Ishikawa (cell line): ENCODE data around the gene RSKR.

Experiments used
- CEBPB ChIP-seq: IDR thresholded peaks from 2 replicates; pipeline ENCODE4 v1.6.1; 2012
- CREB1 ChIP-seq: IDR thresholded peaks from 2 replicates; pipeline ENCODE4 v1.6.1; 2012; ENCODE audit warnings: low read depth
- EGR1 ChIP-seq: IDR thresholded peaks from 2 replicates; pipeline ENCODE4 v1.6.1; 2012
- EP300 ChIP-seq: IDR thresholded peaks from 2 replicates; pipeline ENCODE4 v1.6.1; 2012; ENCODE audit warnings: borderline replicate concordance
- FOXM1 ChIP-seq: IDR thresholded peaks from 2 replicates; pipeline ENCODE4 v1.6.1; 2012; ENCODE audit warnings: low read depth, borderline replicate concordance
- NFIC ChIP-seq: IDR thresholded peaks from 2 replicates; pipeline ENCODE4 v1.6.1; 2012
- RAD21 ChIP-seq: IDR thresholded peaks from 2 replicates; pipeline ENCODE4 v1.6.1; 2012; ENCODE audit warnings: low read depth
- TAF1 ChIP-seq: IDR thresholded peaks from 2 replicates; pipeline ENCODE4 v1.6.1; 2012; ENCODE audit warnings: low read depth, mild to moderate bottlenecking
- TCF12 ChIP-seq: IDR thresholded peaks from 2 replicates; pipeline ENCODE4 v1.6.1; 2012; ENCODE audit warnings: low read depth
- TEAD4 ChIP-seq: IDR thresholded peaks from 2 replicates; pipeline ENCODE4 v1.6.1; 2012
- USF1 ChIP-seq: IDR thresholded peaks from 2 replicates; pipeline ENCODE4 v1.6.1; 2012
- YY1 ChIP-seq: IDR thresholded peaks from 2 replicates; pipeline ENCODE4 v1.6.1; 2012; ENCODE audit warnings: low read depth
- ZBTB7A ChIP-seq: IDR thresholded peaks from 2 replicates; pipeline ENCODE4 v1.6.1; 2012; ENCODE audit warnings: low read depth
- TF ChIP-seq, protein P1 (sequence below): IDR thresholded peaks from 2 replicates; pipeline ENCODE4 v1.6.1; 2012
- TF ChIP-seq, protein P2 (sequence below): IDR thresholded peaks from 2 replicates; pipeline ENCODE4 v1.6.1; 2012; ENCODE audit warnings: low read depth, mild to moderate bottlenecking

Gene RSKR

DNA sequence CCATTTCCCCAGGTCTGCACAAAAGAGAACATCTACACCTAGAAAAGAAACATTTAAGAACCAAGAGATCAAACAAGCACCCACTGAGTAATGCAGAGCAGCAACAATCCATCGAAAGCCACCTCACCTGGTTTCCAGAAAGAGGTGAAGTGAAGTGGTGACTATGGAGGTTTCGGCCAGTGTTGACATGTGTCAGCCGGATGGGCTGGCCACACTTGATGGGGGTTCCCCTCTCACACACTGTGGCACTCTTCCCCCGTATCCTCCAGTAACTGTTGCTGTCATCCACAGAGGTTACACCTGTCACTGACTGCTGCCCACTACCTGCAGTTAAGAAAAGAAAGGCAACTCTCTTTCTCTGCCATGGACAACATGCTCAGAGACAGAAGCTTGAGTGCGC lies 41.2 kb upstream of the RSKR start:
- TF ChIP-seq TAF1 (no peak), RAD21 (no peak), USF1 (no peak), TCF12 (no peak), EP300 (no peak), YY1 (no peak), FOXM1 (no peak), NFIC (no peak), EGR1 (no peak), CEBPB (no peak), TEAD4 (no peak)
- TF ChIP-seq, protein P1, sequence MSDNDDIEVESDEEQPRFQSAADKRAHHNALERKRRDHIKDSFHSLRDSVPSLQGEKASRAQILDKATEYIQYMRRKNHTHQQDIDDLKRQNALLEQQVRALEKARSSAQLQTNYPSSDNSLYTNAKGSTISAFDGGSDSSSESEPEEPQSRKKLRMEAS, result no peak
- TF ChIP-seq, protein P2, sequence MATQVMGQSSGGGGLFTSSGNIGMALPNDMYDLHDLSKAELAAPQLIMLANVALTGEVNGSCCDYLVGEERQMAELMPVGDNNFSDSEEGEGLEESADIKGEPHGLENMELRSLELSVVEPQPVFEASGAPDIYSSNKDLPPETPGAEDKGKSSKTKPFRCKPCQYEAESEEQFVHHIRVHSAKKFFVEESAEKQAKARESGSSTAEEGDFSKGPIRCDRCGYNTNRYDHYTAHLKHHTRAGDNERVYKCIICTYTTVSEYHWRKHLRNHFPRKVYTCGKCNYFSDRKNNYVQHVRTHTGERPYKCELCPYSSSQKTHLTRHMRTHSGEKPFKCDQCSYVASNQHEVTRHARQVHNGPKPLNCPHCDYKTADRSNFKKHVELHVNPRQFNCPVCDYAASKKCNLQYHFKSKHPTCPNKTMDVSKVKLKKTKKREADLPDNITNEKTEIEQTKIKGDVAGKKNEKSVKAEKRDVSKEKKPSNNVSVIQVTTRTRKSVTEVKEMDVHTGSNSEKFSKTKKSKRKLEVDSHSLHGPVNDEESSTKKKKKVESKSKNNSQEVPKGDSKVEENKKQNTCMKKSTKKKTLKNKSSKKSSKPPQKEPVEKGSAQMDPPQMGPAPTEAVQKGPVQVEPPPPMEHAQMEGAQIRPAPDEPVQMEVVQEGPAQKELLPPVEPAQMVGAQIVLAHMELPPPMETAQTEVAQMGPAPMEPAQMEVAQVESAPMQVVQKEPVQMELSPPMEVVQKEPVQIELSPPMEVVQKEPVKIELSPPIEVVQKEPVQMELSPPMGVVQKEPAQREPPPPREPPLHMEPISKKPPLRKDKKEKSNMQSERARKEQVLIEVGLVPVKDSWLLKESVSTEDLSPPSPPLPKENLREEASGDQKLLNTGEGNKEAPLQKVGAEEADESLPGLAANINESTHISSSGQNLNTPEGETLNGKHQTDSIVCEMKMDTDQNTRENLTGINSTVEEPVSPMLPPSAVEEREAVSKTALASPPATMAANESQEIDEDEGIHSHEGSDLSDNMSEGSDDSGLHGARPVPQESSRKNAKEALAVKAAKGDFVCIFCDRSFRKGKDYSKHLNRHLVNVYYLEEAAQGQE, result no peak

DNA sequence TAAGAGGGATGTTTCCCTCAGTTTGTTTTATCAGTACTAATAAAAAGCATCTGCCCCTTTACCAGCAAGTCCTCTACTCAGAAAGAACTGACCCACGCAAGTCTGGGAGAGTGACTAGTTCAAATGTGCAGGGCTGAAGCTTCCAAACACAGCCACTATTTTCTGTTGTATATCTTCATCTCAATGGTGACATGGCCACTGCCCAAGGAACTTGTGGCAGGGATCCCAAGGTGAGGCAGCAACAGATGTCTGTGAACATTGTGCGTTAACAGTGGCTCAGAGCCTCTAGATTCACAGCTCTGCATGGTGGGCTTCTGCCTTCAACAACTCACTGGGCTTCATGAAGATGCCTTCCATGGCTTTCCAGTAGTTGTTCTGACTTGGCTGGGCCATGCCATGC lies 34.7 kb upstream of the RSKR start:
- no peak for TF ChIP-seq TAF1
- TF ChIP-seq CEBPB, result no peak
- no peak for TF ChIP-seq RAD21
- no peak for TF ChIP-seq TEAD4
- TF ChIP-seq USF1, result no peak
- TF ChIP-seq, protein P1, result no peak

DNA sequence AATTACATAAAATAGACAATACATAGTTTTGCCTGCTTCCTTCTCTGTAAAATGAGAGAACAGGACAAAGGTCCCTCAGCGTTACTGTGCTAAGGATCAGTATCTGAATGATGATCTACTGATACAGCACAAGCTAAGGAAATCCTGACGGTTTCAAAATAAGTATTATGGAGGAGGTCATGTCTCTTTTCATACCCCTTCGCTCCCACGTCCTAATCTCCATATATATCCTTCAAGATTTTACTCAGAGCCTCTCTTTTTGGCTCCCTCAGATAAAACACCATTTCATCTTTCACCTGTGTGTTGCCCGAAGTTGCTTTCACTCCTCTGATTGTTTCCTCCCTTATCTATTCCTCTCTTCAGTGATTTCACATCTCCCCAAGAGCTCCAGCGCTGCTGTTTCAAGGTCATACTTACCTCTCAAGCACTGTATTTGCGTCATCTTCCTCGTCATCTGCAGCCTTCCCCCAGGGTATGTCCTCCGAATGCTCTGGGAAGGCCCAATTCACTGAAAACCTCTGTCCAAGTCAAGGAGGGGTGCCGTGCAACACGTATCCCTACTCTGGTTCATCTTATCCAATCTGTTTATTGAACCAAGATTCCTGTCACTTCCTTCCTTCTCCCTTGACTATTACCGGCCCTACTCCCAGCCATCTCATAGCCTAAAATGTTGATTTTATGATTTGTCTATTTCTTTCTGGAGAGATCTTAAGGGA lies 32.2 kb upstream of the RSKR start:
- TF ChIP-seq, protein P1, result no peak
- TF ChIP-seq RAD21, result no peak
- TF ChIP-seq TAF1, result no peak
- no peak for TF ChIP-seq ZBTB7A
- no peak for TF ChIP-seq YY1
- no peak for TF ChIP-seq CREB1
- TF ChIP-seq NFIC, result no peak
- no peak for TF ChIP-seq EP300
- TF ChIP-seq CEBPB, result no peak
- TF ChIP-seq EGR1, result no peak
- no peak for TF ChIP-seq TCF12
- TF ChIP-seq, protein P2, result no peak
- TF ChIP-seq FOXM1, result no peak
- no peak for TF ChIP-seq USF1
- TF ChIP-seq TEAD4, result no peak

GRCh38 chr17:28645576-28645939 lies 31.6 kb upstream of the RSKR start:
- TF ChIP-seq FOXM1 (no peak), USF1 (no peak), YY1 (no peak), CEBPB (no peak), CREB1 (no peak), EGR1 (no peak), NFIC (no peak), TCF12 (no peak), TAF1 (no peak)
- TF ChIP-seq, protein P2, result no peak
